GM18951 (cell line): ENCODE results near the gene SAE1.

Experiments used
- POLR2A ChIP-seq: IDR thresholded peaks from 4 replicates; pipeline ENCODE4 v1.6.1; 2011; ENCODE audit warnings: mild to moderate bottlenecking; ENCODE audit not compliant: insufficient read length, insufficient read depth; ENCODE audit errors: extremely low read depth
- in situ Hi-C: fragments of 300-500 bp; cut with MboI; formaldehyde crosslinking; loops from one replicate; pipeline ENCODE4 v1.12.0; 2022; ENCODE audit warnings: low sequenced_read_pairs, mixed read lengths, inconsistent platforms; ENCODE audit not compliant: unreplicated experiment

The SAE1 gene

GRCh38 chr19:47130589-47131227 is at the start of gene SAE1:
Gene SAE1 (plus strand): TSS chr19:47130835. CDS start chr19:47130931, 96 bp downstream.
- peak; percentile 87 for TF ChIP-seq POLR2A
- in situ Hi-C loops = no loop called here

- TF ChIP-seq POLR2A = no peak
- in situ Hi-C loops = no loop called here
Observed at GRCh38 chr19:47081095-47081494, 49.5 kb upstream of the SAE1 start.

GRCh38 chr19:47082493-47082892 is 48.1 kb upstream of the SAE1 start:
- in situ Hi-C loops = no loop called here
- TF ChIP-seq POLR2A = no peak

GRCh38 chr19:47084879-47085439 is 45.7 kb upstream of the SAE1 start:
- no peak for TF ChIP-seq POLR2A
- in situ Hi-C loops = no loop called here

GRCh38 chr19:47086280-47086679 is 44.4 kb upstream of the SAE1 start:
- in situ Hi-C loops = no loop called here
- TF ChIP-seq POLR2A = no peak

GRCh38 chr19:47089767-47090350 is 40.8 kb upstream of the SAE1 start:
- in situ Hi-C loops = no loop called here
- no peak for TF ChIP-seq POLR2A

- in situ Hi-C loops = no loop called here
- TF ChIP-seq POLR2A = no peak
Observed at GRCh38 chr19:47093254-47093653, 37.4 kb upstream of the SAE1 start.

- no peak for TF ChIP-seq POLR2A
- in situ Hi-C loops = no loop called here
Observed at GRCh38 chr19:47093841-47094240, 36.8 kb upstream of the SAE1 start.

GRCh38 chr19:47094557-47095475 is 35.8 kb upstream of the SAE1 start:
- in situ Hi-C loops = no loop called here

GRCh38 chr19:47095476-47096099 is 35.0 kb upstream of the SAE1 start:
- no peak for TF ChIP-seq POLR2A
- in situ Hi-C loops = no loop called here

More at GRCh38 chr19:47094557-47095475, 35.8 kb upstream of the SAE1 start:
- TF ChIP-seq POLR2A = no peak

- in situ Hi-C loops = no loop called here
- TF ChIP-seq POLR2A = no peak
Observed at GRCh38 chr19:47096100-47096704, 34.4 kb upstream of the SAE1 start.

- in situ Hi-C loops = no loop called here
- no peak for TF ChIP-seq POLR2A
Observed at GRCh38 chr19:47096721-47097120, 33.9 kb upstream of the SAE1 start.
